ENCODE data around the gene UGT1A9. TPM values are rescaled to one million over a fixed set of nuclear protein-coding genes. Genes with fewer than 3 reads are reported as not detected.
"Not testable (repeated sequence)": the region's sequence is repeated elsewhere in the genome, so short reads cannot be mapped to it uniquely, and the experiment has no call there.

UGT1A9 gene
- total RNA-seq, 1 experiment from 2014 or later = not detected

GRCh38 chr2:233639860-233640259 lies 31.8 kb upstream of the UGT1A9 start:
- intact Hi-C loops (cut with micrococcal nuclease) = no loop called here
- POLR2A ChIA-PET = no interaction called here
- H3K27me3 Mint-ChIP-seq (ENCODE audit: insufficient read depth, unreplicated experiment) = no peaks in the 10 kb centered on the region

GRCh38 chr2:233643128-233643527 lies 28.6 kb upstream of the UGT1A9 start:
- no peak overlapping the region for H3K27ac Mint-ChIP-seq (ENCODE audit: low read depth, unreplicated experiment)
- BruUV-seq (replicated peaks) = no TSS peak
- peaks cover 7% of the 10 kb centered on the region for H3K9me3 Mint-ChIP-seq (ENCODE audit: unreplicated experiment)
- H3K27me3 Mint-ChIP-seq (ENCODE audit: insufficient read depth, unreplicated experiment) = no peaks in the 10 kb centered on the region
- peak; percentile 24 for DNase-seq (ENCODE audit: unreplicated experiment)
- peaks cover 5% of the 10 kb centered on the region for H3K36me3 Mint-ChIP-seq (ENCODE audit: insufficient read depth, unreplicated experiment)
- no peak overlapping the region for H3K4me3 Mint-ChIP-seq (ENCODE audit: unreplicated experiment)
- ChIA-PET CTCF (no interaction called here), POLR2A (no interaction called here)
- intact Hi-C loops (cut with micrococcal nuclease) = no loop called here
- TF ChIP-seq CTCF (IDR thresholded peaks at IDR 0.05; ENCODE audit: unreplicated experiment) = no peak
- no peaks in the 10 kb centered on the region for H3K4me1 Mint-ChIP-seq (ENCODE audit: insufficient read depth, unreplicated experiment)

More at GRCh38 chr2:233639860-233640259, 31.8 kb upstream of the UGT1A9 start:
- no peak for DNase-seq (ENCODE audit: unreplicated experiment)
- Mint-ChIP-seq H3K9me3 (ENCODE audit: unreplicated experiment) (no peaks in the 10 kb centered on the region), H3K4me3 (ENCODE audit: unreplicated experiment) (no peak overlapping the region), H3K36me3 (ENCODE audit: insufficient read depth, unreplicated experiment) (peaks cover 5% of the 10 kb centered on the region), H3K27ac (ENCODE audit: low read depth, unreplicated experiment) (no peak overlapping the region), H3K4me1 (ENCODE audit: insufficient read depth, unreplicated experiment) (no peaks in the 10 kb centered on the region)
- BruUV-seq (replicated peaks) = no TSS peak
- CTCF ChIA-PET = no interaction called here
- no peak for TF ChIP-seq CTCF (IDR thresholded peaks at IDR 0.05; ENCODE audit: unreplicated experiment)

GRCh38 chr2:233646033-233646432 lies 25.7 kb upstream of the UGT1A9 start:
- intact Hi-C loops (cut with micrococcal nuclease); H3K36me3 Mint-ChIP-seq (ENCODE audit: insufficient read depth, unreplicated experiment); DNase-seq (ENCODE audit: unreplicated experiment); H3K27me3 Mint-ChIP-seq (ENCODE audit: insufficient read depth, unreplicated experiment); BruUV-seq (replicated peaks); H3K27ac Mint-ChIP-seq (ENCODE audit: low read depth, unreplicated experiment); POLR2A ChIA-PET; H3K4me3 Mint-ChIP-seq (ENCODE audit: unreplicated experiment); CTCF ChIA-PET; H3K4me1 Mint-ChIP-seq (ENCODE audit: insufficient read depth, unreplicated experiment); H3K9me3 Mint-ChIP-seq (ENCODE audit: unreplicated experiment): not testable (repeated sequence)

GRCh38 chr2:233650981-233651380 lies 20.7 kb upstream of the UGT1A9 start:
- no TSS peak for BruUV-seq (replicated peaks)
- intact Hi-C loops (cut with micrococcal nuclease) = no loop called here
- Mint-ChIP-seq H3K4me1 (ENCODE audit: insufficient read depth, unreplicated experiment) (no peaks in the 10 kb centered on the region), H3K36me3 (ENCODE audit: insufficient read depth, unreplicated experiment) (no peaks in the 10 kb centered on the region), H3K27ac (ENCODE audit: low read depth, unreplicated experiment) (no peak overlapping the region), H3K27me3 (ENCODE audit: insufficient read depth, unreplicated experiment) (no peaks in the 10 kb centered on the region), H3K9me3 (ENCODE audit: unreplicated experiment) (peaks cover 7% of the 10 kb centered on the region), H3K4me3 (ENCODE audit: unreplicated experiment) (no peak overlapping the region)
- POLR2A ChIA-PET = no interaction called here
- CTCF ChIA-PET = no interaction called here
- no peak for TF ChIP-seq CTCF (IDR thresholded peaks at IDR 0.05; ENCODE audit: unreplicated experiment)
- no peak for DNase-seq (ENCODE audit: unreplicated experiment)

- Mint-ChIP-seq H3K4me3 (ENCODE audit: unreplicated experiment) (no peak overlapping the region), H3K36me3 (ENCODE audit: insufficient read depth, unreplicated experiment) (no peaks in the 10 kb centered on the region), H3K27me3 (ENCODE audit: insufficient read depth, unreplicated experiment) (no peaks in the 10 kb centered on the region), H3K9me3 (ENCODE audit: unreplicated experiment) (peaks cover 4% of the 10 kb centered on the region), H3K27ac (ENCODE audit: low read depth, unreplicated experiment) (no peak overlapping the region), H3K4me1 (ENCODE audit: insufficient read depth, unreplicated experiment) (no peaks in the 10 kb centered on the region)
- no TSS peak for BruUV-seq (replicated peaks)
- ChIA-PET POLR2A (no interaction called here), CTCF (interaction anchor here (0.6 kb wide), 1 partner anchor 24 kb away, joined by 3 read pairs; no protein-coding TSS in a partner anchor)
- intact Hi-C loops (cut with micrococcal nuclease) = no loop called here
- no peak for TF ChIP-seq CTCF (IDR thresholded peaks at IDR 0.05; ENCODE audit: unreplicated experiment)
- no peak for DNase-seq (ENCODE audit: unreplicated experiment)
These were observed 20.3 kb upstream of the UGT1A9 start for GRCh38 chr2:233651430-233651829.
